Keratinocyte (primary cell): ENCODE results near the gene KCNK10. TPM values are rescaled to one million over a fixed set of nuclear protein-coding genes. Genes with fewer than 3 reads are reported as not detected.
A peak's percentile ranks its signal among the peaks of the same experiment; 100 is the strongest.

Experiments used
- DNase-seq: peaks from one replicate; pipeline ENCODE4 v3.0.0-alpha.2; 2011; ENCODE audit warnings: low read depth, missing footprints, low spot score
- FAIRE-seq: peaks from 2 replicates; lab custom pipeline; 2011; peaks lifted over from hg19 to GRCh38; lab: Jason Lieb, UNC
- H2AFZ ChIP-seq: 2 replicates; pipeline ENCODE4 v1.6.0; 2012; ENCODE audit warnings: low read length, control low read depth, inconsistent platforms; ENCODE audit not compliant: control insufficient read depth
- H3K27ac ChIP-seq: 2 replicates; pipeline ENCODE4 v1.5.1; 2011; ENCODE audit warnings: low read length; ENCODE audit not compliant: control insufficient read depth, insufficient read depth
- H3K27me3 ChIP-seq: 3 replicates; pipeline ENCODE4 v1.6.0; 2011; ENCODE audit warnings: low read length; ENCODE audit not compliant: control insufficient read depth, insufficient read depth; ENCODE audit errors: extremely low read depth
- H3K36me3 ChIP-seq, 2 experiments: 2 replicates in 1 of 2; 3 replicates in 1 of 2; pipeline ENCODE4 v1.5.1; 2011; ENCODE audit warnings: low read length in 2 of 2, mild to moderate bottlenecking in 1 of 2; ENCODE audit not compliant: control insufficient read depth in 2 of 2, insufficient read depth in 2 of 2; ENCODE audit errors: extremely low read depth in 1 of 2
- H3K4me1 ChIP-seq: 3 replicates; pipeline ENCODE4 v1.5.1; 2011; ENCODE audit warnings: low read length; ENCODE audit not compliant: control insufficient read depth, insufficient read depth; ENCODE audit errors: extremely low read depth
- H3K4me2 ChIP-seq: 3 replicates; pipeline ENCODE4 v1.6.0; 2011; ENCODE audit warnings: low read depth, low read length; ENCODE audit not compliant: control insufficient read depth, insufficient read depth; ENCODE audit errors: extremely low read depth
- H3K4me3 ChIP-seq, 3 experiments: fragments of 200-600 bp in 1 of 3; sonication (generic) in 1 of 3; 2 replicates in 2 of 3; 3 replicates in 1 of 3; pipeline ENCODE4 v1.5.1; 2011 to 2016; ENCODE audit warnings: low read length in 3 of 3, mild to moderate bottlenecking in 3 of 3, control low read depth in 2 of 3, inconsistent platforms in 1 of 3, low read depth in 1 of 3, mixed read lengths in 1 of 3, mixed run types in 1 of 3, moderate library complexity in 1 of 3; ENCODE audit not compliant: control insufficient read depth in 2 of 3, insufficient read depth in 2 of 3; ENCODE audit errors: extremely low read depth in 1 of 3
- H3K79me2 ChIP-seq: 2 replicates; pipeline ENCODE4 v1.6.0; 2012; ENCODE audit warnings: low read length; ENCODE audit not compliant: control insufficient read depth, insufficient read depth
- H3K9ac ChIP-seq: 3 replicates; pipeline ENCODE4 v1.6.0; 2011; ENCODE audit warnings: low read length; ENCODE audit not compliant: control insufficient read depth, insufficient read depth; ENCODE audit errors: extremely low read depth
- H3K9me1 ChIP-seq: 3 replicates; pipeline ENCODE4 v1.6.0; 2011; ENCODE audit warnings: low read length; ENCODE audit not compliant: control insufficient read depth, insufficient read depth; ENCODE audit errors: extremely low read depth
- H3K9me3 ChIP-seq: 2 replicates; pipeline ENCODE4 v1.5.1; 2012; ENCODE audit warnings: low read depth, low read length; ENCODE audit not compliant: control insufficient read depth
- H4K20me1 ChIP-seq: 3 replicates; pipeline ENCODE4 v1.6.0; 2011; ENCODE audit warnings: low read length; ENCODE audit not compliant: control insufficient read depth, insufficient read depth; ENCODE audit errors: extremely low read depth
- CTCF ChIP-seq, 3 experiments: IDR thresholded peaks in 1 of 3; conservative IDR thresholded peaks in 1 of 3; optimal IDR thresholded peaks in 1 of 3; 2 replicates in 2 of 3; 3 replicates in 1 of 3; pipeline versions ENCODE3 to v1.5.1; 2011; ENCODE audit warnings: low read length in 3 of 3, mild to moderate bottlenecking in 3 of 3, moderate library complexity in 2 of 3, control low read depth in 1 of 3, inconsistent platforms in 1 of 3; ENCODE audit not compliant: insufficient read depth in 2 of 3; ENCODE audit errors: extremely low read depth in 1 of 3
- EZH2 ChIP-seq: IDR thresholded peaks from one replicate; pipeline ENCODE4 v1.6.1; 2012; ENCODE audit warnings: inconsistent platforms, mild to moderate bottlenecking, low read length, moderate library complexity
- dilution Hi-C: fragments of 300-500 bp; cut with MboI; formaldehyde crosslinking; loops from one replicate; pipeline ENCODE4 v1.7.0; 2020; ENCODE audit warnings: low sequenced_read_pairs; ENCODE audit not compliant: extremely low pct_ligation_motif_present
- polyA plus RNA-seq, 5 experiments: library from polyadenylated mRNA; depleted of rRNA in 3 of 5; stranded (reverse) in 3 of 5; stranded (forward) in 1 of 5; unstranded in 1 of 5; fragments of >200 nt; gene quantifications; 1 replicate in 1 of 5; 2 replicates in 3 of 5; 3 replicates in 1 of 5; pipeline versions ENCODE4 v1.2.1 to v1.2.3, GENCODE V29; 2011 to 2012; ENCODE audit warnings: missing spikeins in 2 of 5, low read depth in 1 of 5, low replicate concordance in 1 of 5

The KCNK10 gene
- polyA plus RNA-seq, 1 donor (not counting 4 experiments of a cell fraction or from before 2014, with no cell fraction given): 0.79 TPM

- DNase-seq: no peak
- Histone ChIP-seq H3K36me3 (no peaks in the 10 kb centered on the region), H2AFZ (no peak overlapping the region), H4K20me1 (no peaks in the 10 kb centered on the region), H3K9ac (no peak overlapping the region), H3K9me3 (no peaks in the 10 kb centered on the region), H3K9me1 (no peaks in the 10 kb centered on the region), H3K4me1 (peaks cover 27% of the 10 kb centered on the region), H3K79me2 (no peaks in the 10 kb centered on the region), H3K27me3 (no peaks in the 10 kb centered on the region), H3K4me3 (no peak overlapping the region), H3K27ac (no peak overlapping the region), H3K4me2 (no peak overlapping the region)
- TF ChIP-seq CTCF (optimal IDR thresholded peaks at IDR 0.05 in 1 of 3, IDR thresholded peaks at IDR 0.05 in 1 of 3, conservative IDR thresholded peaks at IDR 0.05 in 1 of 3; ENCODE audit: extremely low read depth in 1 of 3, insufficient read depth in 2 of 3, low read length in 3 of 3): no peak
- no peak for TF ChIP-seq EZH2
- dilution Hi-C loops: no loop called here
- FAIRE-seq: no peak
Measured at GRCh38 chr14:88251650-88252049, 71.4 kb downstream of the KCNK10 start.

- dilution Hi-C loops: no loop called here
- Histone ChIP-seq H3K36me3 (no peaks in the 10 kb centered on the region), H3K79me2 (no peaks in the 10 kb centered on the region), H3K9me3 (no peaks in the 10 kb centered on the region), H3K27ac (peak overlapping the region; percentile 53), H3K9ac (no peak overlapping the region), H3K27me3 (no peaks in the 10 kb centered on the region), H3K9me1 (no peaks in the 10 kb centered on the region), H3K4me3 (no peak overlapping the region), H4K20me1 (no peaks in the 10 kb centered on the region), H3K4me2 (no peak overlapping the region), H2AFZ (no peak overlapping the region), H3K4me1 (peaks cover 27% of the 10 kb centered on the region)
- DNase-seq: no peak
- FAIRE-seq: no peak
- TF ChIP-seq CTCF (optimal IDR thresholded peaks at IDR 0.05 in 1 of 3, IDR thresholded peaks at IDR 0.05 in 1 of 3, conservative IDR thresholded peaks at IDR 0.05 in 1 of 3; ENCODE audit: extremely low read depth in 1 of 3, insufficient read depth in 2 of 3, low read length in 3 of 3) (no peak), EZH2 (no peak)
Measured at GRCh38 chr14:88249266-88249665, 73.8 kb downstream of the KCNK10 start.
